ENCODE data around the gene MTREX. TPM values are rescaled to one million over a fixed set of nuclear protein-coding genes. Genes with fewer than 3 reads are reported as not detected.

Gene MTREX
- total RNA-seq, 2 donors from 2014 or later, result 54.8 to 65.9 TPM

DNA sequence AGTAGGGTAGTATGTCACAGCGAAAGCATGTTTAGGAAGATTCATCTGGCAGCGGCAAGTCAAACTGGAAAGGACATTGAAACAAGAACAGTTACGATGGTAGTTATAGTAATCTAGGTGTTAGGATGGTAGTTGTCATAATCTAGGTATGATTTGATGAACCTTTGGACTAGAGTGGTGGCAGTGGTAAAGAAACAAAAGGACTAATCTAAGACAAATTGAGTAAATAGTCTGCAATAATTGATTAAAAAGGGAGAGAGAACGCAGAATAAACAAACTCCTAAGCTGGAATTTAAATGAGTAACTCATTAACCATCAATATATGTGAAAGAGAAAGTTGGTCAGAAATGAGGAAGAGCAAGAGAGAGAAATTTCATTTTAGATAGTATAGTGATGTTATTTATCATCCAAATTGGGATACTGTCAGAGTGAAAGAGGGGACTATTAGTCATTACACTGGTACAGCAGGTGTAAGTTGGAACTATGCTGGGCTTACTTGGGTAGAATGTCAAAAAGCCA, 56.8 kb downstream of the MTREX start:
- ATAC-seq (no peak), DNase-seq (no peak)
- intact Hi-C loops (cut with DNase I), result no loop called here

DNA sequence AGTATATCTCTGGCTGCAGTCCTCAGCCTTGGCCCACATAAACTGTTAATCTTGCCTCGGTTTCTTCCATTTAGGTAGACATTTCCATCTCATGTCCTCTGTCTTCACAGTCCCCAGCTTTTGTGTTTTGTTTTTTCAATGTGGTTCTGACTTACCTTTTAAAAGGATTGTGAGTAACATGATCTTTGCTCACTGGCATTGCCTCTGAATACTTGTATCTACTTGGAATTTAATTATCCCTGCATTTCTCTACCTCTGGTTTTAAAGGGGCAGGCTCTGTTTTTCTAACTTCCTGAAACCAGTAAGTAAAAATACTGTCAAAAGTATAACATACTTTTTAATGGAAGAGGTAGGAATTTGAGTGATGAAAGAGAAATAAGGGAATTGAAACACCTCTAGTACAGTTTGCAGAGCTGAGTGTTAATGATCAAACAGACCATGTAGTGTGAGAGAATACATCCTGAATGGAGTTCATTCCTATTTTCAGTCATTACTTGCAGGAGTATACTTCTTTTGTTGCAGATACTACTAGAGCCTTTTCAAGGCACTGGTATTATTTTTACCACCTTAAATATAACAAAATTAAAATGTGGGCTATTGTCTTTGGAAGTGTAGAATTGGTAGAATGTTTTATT, 62.6 kb downstream of the MTREX start:
- no peak for ATAC-seq
- no peak for DNase-seq
- intact Hi-C loops (cut with DNase I), result no loop called here

GRCh38 chr5:55371145-55371544, 63.4 kb downstream of the MTREX start:
- ATAC-seq (no peak), DNase-seq (no peak)
- intact Hi-C loops (cut with DNase I), result no loop called here

- DNase-seq (no peak), ATAC-seq (no peak)
- intact Hi-C loops (cut with DNase I), result no loop called here
Observed at GRCh38 chr5:55372130-55372925, 64.5 kb downstream of the MTREX start.

GRCh38 chr5:55377810-55378209, 70.0 kb downstream of the MTREX start:
- DNase-seq, result no peak
- intact Hi-C loops (cut with DNase I), result no loop called here
- ATAC-seq, result no peak

DNA sequence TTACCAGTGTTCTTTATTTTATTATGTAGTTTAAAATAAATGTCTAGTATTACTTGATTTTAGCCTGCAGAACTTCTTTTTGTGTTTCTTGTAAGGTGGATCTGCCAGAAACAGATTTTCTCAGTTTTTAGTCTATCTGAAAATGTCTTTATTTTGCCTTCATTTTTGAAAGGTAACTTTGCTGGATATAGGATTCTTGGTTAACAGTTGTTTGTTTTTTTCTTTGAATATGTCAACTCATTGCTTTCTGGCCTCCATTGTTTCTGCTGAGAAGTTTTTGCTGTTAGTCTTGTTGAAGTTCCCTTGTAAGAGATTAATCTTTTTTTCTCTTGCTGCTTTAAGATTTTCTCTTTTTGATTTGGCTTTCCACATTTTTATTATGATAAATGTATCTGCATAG, 75.5 kb downstream of the MTREX start:
- no peak for DNase-seq
- no peak for ATAC-seq
- intact Hi-C loops (cut with DNase I), result loop anchor here in 1 of 2 donors (5.0 kb wide), 1 partner anchor 51 kb away; no protein-coding TSS in a partner anchor

GRCh38 chr5:55384072-55384471, 76.3 kb downstream of the MTREX start:
- DNase-seq, result no peak
- intact Hi-C loops (cut with DNase I), result loop anchor here in 1 of 2 donors (5.0 kb wide), 1 partner anchor 52 kb away; no protein-coding TSS in a partner anchor
- ATAC-seq, result no peak

GRCh38 chr5:55385227-55385626, 77.4 kb downstream of the MTREX start:
- ATAC-seq, result no peak
- intact Hi-C loops (cut with DNase I), result no loop called here
- DNase-seq, result no peak

GRCh38 chr5:55385846-55386245, 78.1 kb downstream of the MTREX start:
- intact Hi-C loops (cut with DNase I), result no loop called here
- no peak for ATAC-seq

DNA sequence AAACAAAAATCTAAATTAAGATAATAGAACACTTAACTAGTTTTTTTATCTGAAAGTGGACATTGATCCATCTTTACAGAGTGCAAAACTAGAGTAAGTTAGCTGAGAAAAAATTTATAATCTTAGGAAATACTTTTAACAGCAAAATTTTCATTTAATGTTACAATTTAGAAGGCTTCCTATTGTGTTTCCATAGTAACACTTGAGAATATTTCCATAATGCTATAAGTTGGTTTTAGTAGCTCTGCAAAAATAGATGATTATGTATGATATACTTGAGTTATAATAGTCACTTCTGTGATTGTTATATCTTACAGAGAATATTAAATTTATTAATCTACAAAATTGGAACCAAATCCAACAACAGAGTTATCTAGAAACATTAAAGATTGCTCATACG, 78.6 kb downstream of the MTREX start:
- no peak for DNase-seq
- ATAC-seq, result no peak
- intact Hi-C loops (cut with DNase I), result no loop called here

More at GRCh38 chr5:55385846-55386245, 78.1 kb downstream of the MTREX start:
- no peak for DNase-seq

DNA sequence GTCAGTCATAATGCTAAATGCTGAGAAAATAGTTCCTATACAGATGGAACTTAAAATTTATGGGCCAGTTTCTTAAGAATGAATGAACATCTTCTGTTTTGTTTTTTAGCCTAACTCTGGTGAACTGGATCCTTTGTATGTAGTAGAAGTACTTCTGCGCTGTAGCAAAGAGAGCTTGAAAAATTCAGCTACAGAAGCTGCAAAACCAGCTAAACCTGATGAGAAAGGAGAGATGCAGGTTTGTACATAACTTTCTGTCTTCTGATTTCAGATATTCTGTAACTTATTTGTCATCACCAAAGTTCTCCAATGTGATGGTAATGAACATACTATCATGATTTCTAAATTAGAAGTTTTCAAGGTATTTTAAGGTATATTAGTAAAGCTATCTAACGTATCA, 80.1 kb downstream of the MTREX start:
- intact Hi-C loops (cut with DNase I), result no loop called here
- ATAC-seq, result no peak

GRCh38 chr5:55391707-55392106, 83.9 kb downstream of the MTREX start:
- DNase-seq (no peak), ATAC-seq (no peak)
- intact Hi-C loops (cut with DNase I), result no loop called here

More for the DNA sequence above, 80.1 kb downstream of the MTREX start:
- DNase-seq, result no peak

GRCh38 chr5:55392669-55393068, 84.9 kb downstream of the MTREX start:
- ATAC-seq (no peak), DNase-seq (no peak)
- intact Hi-C loops (cut with DNase I), result no loop called here

- DNase-seq (no peak), ATAC-seq (no peak)
- intact Hi-C loops (cut with DNase I), result no loop called here
Observed at GRCh38 chr5:55393501-55394175, 85.8 kb downstream of the MTREX start.

DNA sequence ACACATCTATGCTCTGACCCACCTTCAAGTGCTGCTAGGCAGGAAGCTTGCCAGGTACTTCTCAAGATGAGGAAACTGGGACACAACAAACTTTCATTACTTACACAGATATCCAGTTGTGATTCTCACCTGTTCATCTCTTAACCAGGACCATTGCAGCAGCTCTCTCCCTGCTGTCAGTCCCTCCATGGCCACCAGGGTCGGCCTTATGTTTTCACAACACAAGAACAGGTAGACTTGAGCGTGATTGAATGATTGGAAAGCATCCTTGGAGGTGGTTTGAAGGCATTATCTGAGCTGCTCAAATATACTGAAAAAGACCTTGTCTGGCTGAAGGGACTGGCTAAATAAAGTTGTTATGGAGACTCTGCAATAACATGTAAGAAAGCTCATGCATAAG, 94.4 kb downstream of the MTREX start:
- ATAC-seq (no peak), DNase-seq (no peak)
- intact Hi-C loops (cut with DNase I), result no loop called here

DNA sequence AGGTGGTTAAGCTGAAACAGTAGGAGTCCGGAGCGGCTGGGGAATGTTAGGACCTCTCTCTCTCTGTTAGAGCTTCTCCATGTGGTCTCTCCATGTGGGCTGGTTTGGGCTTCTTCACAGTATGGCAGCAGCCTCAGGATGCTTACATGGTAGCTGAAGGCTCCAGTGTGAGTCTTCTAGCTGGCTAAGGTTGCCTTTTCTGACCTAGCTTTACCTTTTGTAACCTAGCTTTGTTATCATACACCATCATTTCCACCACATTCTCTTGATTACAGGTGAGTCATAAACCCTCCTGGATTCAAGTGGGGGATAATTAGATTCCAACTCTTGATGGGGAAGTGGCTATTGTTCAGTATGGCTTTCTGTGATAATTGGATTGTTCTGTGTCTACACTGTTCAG, 98.5 kb downstream of the MTREX start:
- intact Hi-C loops (cut with DNase I), result loop anchor here in 1 of 2 donors (5.0 kb wide), 1 partner anchor 286 kb away; no protein-coding TSS in a partner anchor
- no peak for ATAC-seq
- DNase-seq, result no peak

DNA sequence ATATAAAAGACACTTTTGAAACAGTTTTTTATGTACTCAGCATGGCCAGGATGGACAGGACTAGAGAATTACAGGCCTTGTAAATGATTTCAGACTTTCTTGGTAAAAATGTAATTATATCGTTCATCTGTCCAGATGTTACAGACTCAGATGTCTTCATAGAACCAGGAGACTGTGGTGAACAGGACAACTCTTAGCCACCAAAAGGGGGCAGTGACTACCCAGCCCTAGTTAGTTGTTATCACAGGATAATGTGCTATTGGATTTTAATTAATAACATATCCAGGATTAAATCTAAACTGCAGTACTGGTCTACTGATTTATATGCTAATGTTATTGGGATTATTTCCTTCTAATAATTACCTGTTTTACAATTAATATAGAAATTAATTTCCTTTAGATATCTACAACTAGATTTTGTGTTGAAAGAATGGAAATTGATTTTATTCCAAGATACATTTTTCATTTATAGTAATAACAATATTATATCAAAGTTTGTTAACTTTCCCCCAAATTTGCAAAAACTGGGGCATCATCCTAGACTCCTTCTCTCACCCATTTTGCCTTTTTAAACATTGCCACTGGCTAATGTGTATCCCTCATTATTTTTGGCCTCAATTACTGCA, 99.4 kb downstream of the MTREX start:
- DNase-seq (no peak), ATAC-seq (peak; percentile 71 to 78)
- intact Hi-C loops (cut with DNase I), result loop anchor here (1.0 to 5.0 kb wide), 2 partner anchors 285 kb away; no protein-coding TSS in a partner anchor

GRCh38 chr5:55407984-55408383, 100.2 kb downstream of the MTREX start:
- intact Hi-C loops (cut with DNase I), result loop anchor here (1.0 to 5.0 kb wide), 2 partner anchors 284 kb away; no protein-coding TSS in a partner anchor
- DNase-seq (no peak), ATAC-seq (no peak)

- no peak for ATAC-seq
- DNase-seq, result no peak
- intact Hi-C loops (cut with DNase I), result loop anchor here in 1 of 2 donors (5.0 kb wide), 1 partner anchor 283 kb away; no protein-coding TSS in a partner anchor
Observed at GRCh38 chr5:55409775-55410174, 102.0 kb downstream of the MTREX start.

Measured in left cardiac atrium (tissue), 4 donors.